Esophagus muscularis mucosa (tissue), 3 donors: ENCODE results near the gene PREX1.

ENCODE experiments used
- POLR2A ChIP-seq: fragments of 450-650 bp; IDR thresholded peaks from one replicate; pipeline ENCODE4 v1.6.1; 2017; ENCODE audit warnings: antibody characterized with exemption, moderate library complexity, mild to moderate bottlenecking, low read depth
- POLR2AphosphoS5 ChIP-seq, 2 donors: sonication (generic); formaldehyde crosslinking; IDR thresholded peaks; one replicate each; pipeline ENCODE4 v1.6.1; 2017; ENCODE audit warnings: antibody characterized with exemption in 2 of 2
- TF ChIP-seq, protein P1 (sequence below), 3 experiments: fragments of 200-600 bp in 2 of 3; fragments of 450-650 bp in 1 of 3; sonication (generic) in 2 of 3; IDR thresholded peaks; one replicate each; pipeline ENCODE4 v1.5.1; 2017 to 2019; ENCODE audit warnings: antibody characterized with exemption in 3 of 3, mild to moderate bottlenecking in 2 of 3, moderate library complexity in 1 of 3

DNA sequence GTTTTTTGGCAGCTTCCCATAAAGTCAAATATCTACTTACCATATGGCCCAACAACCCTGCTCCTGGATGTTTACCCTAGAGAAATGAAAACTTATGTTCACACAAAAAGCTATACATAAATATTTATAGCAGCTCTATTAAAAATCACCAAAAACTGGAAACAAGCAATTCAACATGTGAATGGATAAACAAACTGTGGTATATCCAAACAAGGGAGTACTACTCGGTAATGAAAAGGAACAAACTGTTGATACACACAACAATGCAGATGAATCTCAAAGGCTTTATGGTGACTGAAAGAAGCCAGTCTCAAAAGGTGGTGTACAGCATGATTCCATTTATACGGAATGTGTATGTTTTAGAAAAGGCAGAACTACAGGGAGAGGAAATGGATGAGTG, 48.4 kb downstream of the PREX1 start:
- TF ChIP-seq POLR2AphosphoS5 (IDR thresholded peaks at IDR 0.05) (no peak), POLR2A (no peak)
- TF ChIP-seq, protein P1, sequence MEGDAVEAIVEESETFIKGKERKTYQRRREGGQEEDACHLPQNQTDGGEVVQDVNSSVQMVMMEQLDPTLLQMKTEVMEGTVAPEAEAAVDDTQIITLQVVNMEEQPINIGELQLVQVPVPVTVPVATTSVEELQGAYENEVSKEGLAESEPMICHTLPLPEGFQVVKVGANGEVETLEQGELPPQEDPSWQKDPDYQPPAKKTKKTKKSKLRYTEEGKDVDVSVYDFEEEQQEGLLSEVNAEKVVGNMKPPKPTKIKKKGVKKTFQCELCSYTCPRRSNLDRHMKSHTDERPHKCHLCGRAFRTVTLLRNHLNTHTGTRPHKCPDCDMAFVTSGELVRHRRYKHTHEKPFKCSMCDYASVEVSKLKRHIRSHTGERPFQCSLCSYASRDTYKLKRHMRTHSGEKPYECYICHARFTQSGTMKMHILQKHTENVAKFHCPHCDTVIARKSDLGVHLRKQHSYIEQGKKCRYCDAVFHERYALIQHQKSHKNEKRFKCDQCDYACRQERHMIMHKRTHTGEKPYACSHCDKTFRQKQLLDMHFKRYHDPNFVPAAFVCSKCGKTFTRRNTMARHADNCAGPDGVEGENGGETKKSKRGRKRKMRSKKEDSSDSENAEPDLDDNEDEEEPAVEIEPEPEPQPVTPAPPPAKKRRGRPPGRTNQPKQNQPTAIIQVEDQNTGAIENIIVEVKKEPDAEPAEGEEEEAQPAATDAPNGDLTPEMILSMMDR (IDR thresholded peaks at IDR 0.05), result no peak
